Naive thymus-derived CD8-positive, alpha-beta T cell (primary cell): Measurements from ENCODE around the gene LDAH. TPM values are rescaled to one million over a fixed set of nuclear protein-coding genes. Genes with fewer than 3 reads are reported as not detected.

ENCODE experiments used
- ATAC-seq, 2 donors: fragments of 150-1000 bp; cut with Tn5 transposase in 1 of 2; sonication (Bioruptor Pico), chemical (Tn5 transposase) in 1 of 2; 1 replicate in 1 of 2; 2 replicates in 1 of 2; pipeline ENCODE4 v1.10.0; 2021; ENCODE audit warnings: mild to moderate bottlenecking in 2 of 2, moderate library complexity in 2 of 2
- POLR2A ChIA-PET: fragments of 350-600 bp; sonication (Branson Sonifier 250); formaldehyde crosslinking; loops from one replicate; lab custom pipeline; 2021; ENCODE audit warnings: antibody characterized with exemption; lab: Charles Lee
- DNase-seq, 10 donors: peaks; one replicate each; pipeline versions ENCODE4 v3.0.0 to v3.0.0-alpha.2; 2020 to 2022
- H3K27ac Mint-ChIP-seq, 10 donors: one replicate each; pipeline ENCODE4 v1.8.0; 2020 to 2022; ENCODE audit warnings: mild to moderate bottlenecking in 10 of 10, mixed read lengths in 10 of 10, moderate library complexity in 4 of 10, inconsistent platforms in 1 of 10
- H3K27me3 Mint-ChIP-seq, 5 donors: one replicate each; pipeline ENCODE4 v1.8.0; 2021 to 2022; ENCODE audit warnings: mixed read lengths in 5 of 5
- H3K36me3 Mint-ChIP-seq, 3 donors: one replicate each; pipeline ENCODE4 v1.8.0; 2020 to 2022; ENCODE audit warnings: mixed read lengths in 3 of 3, mild to moderate bottlenecking in 2 of 3, inconsistent platforms in 1 of 3
- H3K4me1 Mint-ChIP-seq, 4 donors: one replicate each; pipeline ENCODE4 v1.8.0; 2021 to 2022; ENCODE audit warnings: mixed read lengths in 4 of 4
- H3K4me3 Mint-ChIP-seq, 10 donors: one replicate each; pipeline ENCODE4 v1.8.0; 2020 to 2022; ENCODE audit warnings: mild to moderate bottlenecking in 10 of 10, mixed read lengths in 10 of 10, moderate library complexity in 6 of 10, inconsistent platforms in 1 of 10
- H3K9me3 Mint-ChIP-seq, 9 donors: one replicate each; pipeline ENCODE4 v1.8.0; 2020 to 2022; ENCODE audit warnings: mixed read lengths in 9 of 9, mild to moderate bottlenecking in 3 of 9, inconsistent platforms in 1 of 9, moderate library complexity in 1 of 9
- polyA plus RNA-seq, 3 donors: library from polyadenylated mRNA; unstranded; fragments of 300-500 nt; fragmentation: Illumina TruSeq; gene quantifications; one replicate each; pipeline ENCODE4 v1.2.3, GENCODE V29; 2021
- total RNA-seq, 8 experiments: library from RNA in 2 of 8; stranded (reverse) in 2 of 8; gene quantifications; one replicate each; pipeline ENCODE4 v1.2.3 and lab custom pipeline; 2021 to 2026

LDAH gene
- total and polyA plus RNA-seq, 5 experiments from 2014 or later = 10.1 to 19.7 (median 11.3) TPM

GRCh38 chr2:20766798-20767644, 55.9 kb downstream of the LDAH start:
- H3K4me1 Mint-ChIP-seq = peaks cover 0 to 7% (median 1%) of the 10 kb centered on the region in 4 donors

GRCh38 chr2:20766213-20766612, 56.7 kb downstream of the LDAH start:
- POLR2A ChIA-PET = no interaction called here
- Mint-ChIP-seq H3K36me3 (peaks cover 19 to 43% (median 40%) of the 10 kb centered on the region in 3 donors), H3K9me3 (peaks cover 0 to 5% (median 0%) of the 10 kb centered on the region in 9 donors), H3K27me3 (no peaks in the 10 kb centered on the region), H3K4me3 (no peak overlapping the region), H3K4me1 (peaks cover 0 to 7% (median 1%) of the 10 kb centered on the region in 4 donors), H3K27ac (no peak overlapping the region)
- no peak for DNase-seq
- no peak for ATAC-seq

More at GRCh38 chr2:20766798-20767644, 55.9 kb downstream of the LDAH start:
- Mint-ChIP-seq H3K27ac (no peak overlapping the region), H3K9me3 (peaks cover 0 to 2% (median 0%) of the 10 kb centered on the region in 9 donors), H3K4me3 (no peak overlapping the region), H3K36me3 (peaks cover 19 to 45% (median 38%) of the 10 kb centered on the region in 3 donors), H3K27me3 (no peaks in the 10 kb centered on the region)
- ATAC-seq = no peak
- POLR2A ChIA-PET = no interaction called here
- no peak for DNase-seq

GRCh38 chr2:20762945-20763683, 59.8 kb downstream of the LDAH start:
- ATAC-seq = no peak
- H3K36me3 Mint-ChIP-seq = peaks cover 30 to 51% (median 40%) of the 10 kb centered on the region in 3 donors

GRCh38 chr2:20759487-20759886, 63.4 kb downstream of the LDAH start:
- Mint-ChIP-seq H3K4me3 (no peak overlapping the region), H3K27me3 (no peaks in the 10 kb centered on the region), H3K27ac (no peak overlapping the region), H3K4me1 (peaks cover 0 to 10% (median 2%) of the 10 kb centered on the region in 4 donors), H3K36me3 (peaks cover 24 to 65% (median 46%) of the 10 kb centered on the region in 3 donors), H3K9me3 (peaks cover 0 to 9% (median 3%) of the 10 kb centered on the region in 9 donors)
- POLR2A ChIA-PET = no interaction called here
- DNase-seq (no peak), ATAC-seq (no peak)

More at GRCh38 chr2:20762945-20763683, 59.8 kb downstream of the LDAH start:
- POLR2A ChIA-PET = no interaction called here
- Mint-ChIP-seq H3K4me1 (peaks cover 0 to 10% (median 1%) of the 10 kb centered on the region in 4 donors), H3K4me3 (no peak overlapping the region), H3K9me3 (peaks cover 0 to 9% (median 3%) of the 10 kb centered on the region in 9 donors), H3K27me3 (no peaks in the 10 kb centered on the region), H3K27ac (no peak overlapping the region)
- no peak for DNase-seq

GRCh38 chr2:20758997-20759396, 63.9 kb downstream of the LDAH start:
- POLR2A ChIA-PET = no interaction called here
- DNase-seq (no peak), ATAC-seq (no peak)
- H3K27me3 Mint-ChIP-seq = no peaks in the 10 kb centered on the region
- H3K4me3 Mint-ChIP-seq = no peak overlapping the region
- no peak overlapping the region for H3K27ac Mint-ChIP-seq
- peaks cover 24 to 61% (median 43%) of the 10 kb centered on the region in 3 donors for H3K36me3 Mint-ChIP-seq
- H3K4me1 Mint-ChIP-seq = peaks cover 0 to 10% (median 1%) of the 10 kb centered on the region in 4 donors
- H3K9me3 Mint-ChIP-seq = peaks cover 0 to 9% (median 3%) of the 10 kb centered on the region in 9 donors

- peaks cover 0 to 10% (median 1%) of the 10 kb centered on the region in 4 donors for H3K4me1 Mint-ChIP-seq
- no peak for ATAC-seq
- no peak for DNase-seq
- no peaks in the 10 kb centered on the region for H3K27me3 Mint-ChIP-seq
- H3K9me3 Mint-ChIP-seq = peaks cover 0 to 13% (median 3%) of the 10 kb centered on the region in 9 donors
- POLR2A ChIA-PET = no interaction called here
- H3K4me3 Mint-ChIP-seq = no peak overlapping the region
- no peak overlapping the region for H3K27ac Mint-ChIP-seq
- peaks cover 39 to 70% (median 55%) of the 10 kb centered on the region in 3 donors for H3K36me3 Mint-ChIP-seq
These were observed 65.4 kb downstream of the LDAH start for GRCh38 chr2:20757405-20758090.

- Mint-ChIP-seq H3K9me3 (peaks cover 0 to 8% (median 4%) of the 10 kb centered on the region in 9 donors), H3K4me1 (peaks cover 0 to 10% (median 1%) of the 10 kb centered on the region in 4 donors), H3K27me3 (no peaks in the 10 kb centered on the region), H3K36me3 (peaks cover 46 to 65% (median 55%) of the 10 kb centered on the region in 3 donors), H3K4me3 (no peak overlapping the region), H3K27ac (peak overlapping the region in 1 of 10 donors; percentile 26)
- DNase-seq (no peak), ATAC-seq (no peak)
- POLR2A ChIA-PET = no interaction called here
These were observed 67.6 kb downstream of the LDAH start for GRCh38 chr2:20755132-20755800.

- H3K4me3 Mint-ChIP-seq = no peak overlapping the region
- peaks cover 0 to 5% (median 2%) of the 10 kb centered on the region in 9 donors for H3K9me3 Mint-ChIP-seq
- H3K36me3 Mint-ChIP-seq = peaks cover 28 to 40% (median 39%) of the 10 kb centered on the region in 3 donors
- no peak overlapping the region for H3K27ac Mint-ChIP-seq
- peaks cover 0 to 4% (median 0%) of the 10 kb centered on the region in 4 donors for H3K4me1 Mint-ChIP-seq
- ATAC-seq (no peak), DNase-seq (no peak)
- POLR2A ChIA-PET = no interaction called here
- no peaks in the 10 kb centered on the region for H3K27me3 Mint-ChIP-seq
These were observed 70.6 kb downstream of the LDAH start for GRCh38 chr2:20752293-20752692.

GRCh38 chr2:20747317-20747716, 75.6 kb downstream of the LDAH start:
- H3K36me3 Mint-ChIP-seq = peaks cover 18 to 25% (median 24%) of the 10 kb centered on the region in 3 donors
- DNase-seq (no peak), ATAC-seq (no peak)
- POLR2A ChIA-PET = no interaction called here
- H3K9me3 Mint-ChIP-seq = peaks cover 0 to 10% (median 2%) of the 10 kb centered on the region in 9 donors
- peaks cover 0 to 6% (median 2%) of the 10 kb centered on the region in 4 donors for H3K4me1 Mint-ChIP-seq
- no peaks in the 10 kb centered on the region for H3K27me3 Mint-ChIP-seq
- H3K27ac Mint-ChIP-seq = no peak overlapping the region
- no peak overlapping the region for H3K4me3 Mint-ChIP-seq

- Mint-ChIP-seq H3K27ac (no peak overlapping the region), H3K9me3 (peaks cover 0 to 10% (median 2%) of the 10 kb centered on the region in 9 donors), H3K4me1 (peaks cover 0 to 7% (median 3%) of the 10 kb centered on the region in 4 donors), H3K4me3 (no peak overlapping the region), H3K27me3 (no peaks in the 10 kb centered on the region), H3K36me3 (peaks cover 12 to 34% (median 24%) of the 10 kb centered on the region in 3 donors)
- POLR2A ChIA-PET = no interaction called here
- ATAC-seq = no peak
- DNase-seq = no peak
These were observed 76.9 kb downstream of the LDAH start for GRCh38 chr2:20745924-20746555.
